ENCODE measurements around the gene CTNND2. TPM values are rescaled to one million over a fixed set of nuclear protein-coding genes. Genes with fewer than 3 reads are reported as not detected.

The CTNND2 gene
- total and polyA plus RNA-seq, 4 donors, result 0.05 to 0.50 (median 0.27) TPM

- 91% methylated on average over 1 of the region's 1 CpG for WGBS
- peaks cover 0 to 5% (median 0%) of the 10 kb centered on the region in 4 donors for H3K27me3 ChIP-seq (ENCODE audit: control insufficient read depth in 4 of 4, insufficient read depth in 4 of 4, low read length in 3 of 4)
- no peak overlapping the region for H3K4me3 ChIP-seq (ENCODE audit: low read depth in 1 of 3, low read length in 3 of 3)
- no peaks in the 10 kb centered on the region for H3K36me3 ChIP-seq (ENCODE audit: control insufficient read depth in 4 of 4, insufficient read depth in 3 of 4, low read depth in 1 of 4, low read length in 3 of 4)
- no peaks in the 10 kb centered on the region for H3K4me1 ChIP-seq (ENCODE audit: control insufficient read depth in 4 of 4, insufficient read depth in 4 of 4, low read length in 3 of 4)
- no peaks in the 10 kb centered on the region for H3K9me3 ChIP-seq (ENCODE audit: control insufficient read depth in 4 of 4, low read length in 3 of 4)
- no peak for DNase-seq (ENCODE audit: low spot score)
- H3K9ac ChIP-seq (ENCODE audit: low read depth in 1 of 2, low read length in 2 of 2), result no peak overlapping the region
- TF ChIP-seq JUND (IDR thresholded peaks at IDR 0.05) (no peak), ZBTB33 (IDR thresholded peaks at IDR 0.05) (no peak), EGR1 (IDR thresholded peaks at IDR 0.05; ENCODE audit: low read depth in 2 of 2) (no peak), RAD21 (IDR thresholded peaks at IDR 0.05) (no peak), GABPA (IDR thresholded peaks at IDR 0.05 in 1 of 2, conservative IDR thresholded peaks at IDR 0.05 in 1 of 2) (no peak), RXRA (IDR thresholded peaks at IDR 0.05) (no peak), TAF1 (conservative IDR thresholded peaks at IDR 0.05) (no peak), SP1 (IDR thresholded peaks at IDR 0.05) (no peak), REST (IDR thresholded peaks at IDR 0.05) (no peak), FOXA1 (IDR thresholded peaks at IDR 0.05) (no peak), HNF4A (conservative IDR thresholded peaks at IDR 0.05) (no peak), HNF4G (IDR thresholded peaks at IDR 0.05) (no peak), FOXA2 (IDR thresholded peaks at IDR 0.05) (no peak), YY1 (IDR thresholded peaks at IDR 0.05) (no peak), NR2F2 (IDR thresholded peaks at IDR 0.05) (no peak)
- TF ChIP-seq, protein P1, sequence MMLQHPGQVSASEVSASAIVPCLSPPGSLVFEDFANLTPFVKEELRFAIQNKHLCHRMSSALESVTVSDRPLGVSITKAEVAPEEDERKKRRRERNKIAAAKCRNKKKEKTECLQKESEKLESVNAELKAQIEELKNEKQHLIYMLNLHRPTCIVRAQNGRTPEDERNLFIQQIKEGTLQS (IDR thresholded peaks at IDR 0.05), result no peak
- TF ChIP-seq, protein P2, sequence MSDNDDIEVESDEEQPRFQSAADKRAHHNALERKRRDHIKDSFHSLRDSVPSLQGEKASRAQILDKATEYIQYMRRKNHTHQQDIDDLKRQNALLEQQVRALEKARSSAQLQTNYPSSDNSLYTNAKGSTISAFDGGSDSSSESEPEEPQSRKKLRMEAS (IDR thresholded peaks at IDR 0.05), result no peak
- TF ChIP-seq, protein P3, sequence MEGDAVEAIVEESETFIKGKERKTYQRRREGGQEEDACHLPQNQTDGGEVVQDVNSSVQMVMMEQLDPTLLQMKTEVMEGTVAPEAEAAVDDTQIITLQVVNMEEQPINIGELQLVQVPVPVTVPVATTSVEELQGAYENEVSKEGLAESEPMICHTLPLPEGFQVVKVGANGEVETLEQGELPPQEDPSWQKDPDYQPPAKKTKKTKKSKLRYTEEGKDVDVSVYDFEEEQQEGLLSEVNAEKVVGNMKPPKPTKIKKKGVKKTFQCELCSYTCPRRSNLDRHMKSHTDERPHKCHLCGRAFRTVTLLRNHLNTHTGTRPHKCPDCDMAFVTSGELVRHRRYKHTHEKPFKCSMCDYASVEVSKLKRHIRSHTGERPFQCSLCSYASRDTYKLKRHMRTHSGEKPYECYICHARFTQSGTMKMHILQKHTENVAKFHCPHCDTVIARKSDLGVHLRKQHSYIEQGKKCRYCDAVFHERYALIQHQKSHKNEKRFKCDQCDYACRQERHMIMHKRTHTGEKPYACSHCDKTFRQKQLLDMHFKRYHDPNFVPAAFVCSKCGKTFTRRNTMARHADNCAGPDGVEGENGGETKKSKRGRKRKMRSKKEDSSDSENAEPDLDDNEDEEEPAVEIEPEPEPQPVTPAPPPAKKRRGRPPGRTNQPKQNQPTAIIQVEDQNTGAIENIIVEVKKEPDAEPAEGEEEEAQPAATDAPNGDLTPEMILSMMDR (IDR thresholded peaks at IDR 0.05; ENCODE audit: low read depth, low read length, missing input control), result no peak
- no peak overlapping the region for H3K27ac ChIP-seq (ENCODE audit: low read depth in 1 of 2, low read length in 2 of 2)
Observed at GRCh38 chr5:11040345-11040744, 863.9 kb downstream of the CTNND2 start.
